Smooth muscle cell (in vitro differentiated cells): ENCODE results near the gene GABRB3. TPM values are rescaled to one million over a fixed set of nuclear protein-coding genes. Genes with fewer than 3 reads are reported as not detected.

Experiments used
- DNase-seq: peaks from one replicate; lab custom pipeline; 2025; ENCODE audit not compliant: unreplicated experiment; lab: John Stamatoyannopoulos, UW
- H2AFZ ChIP-seq: fragments of 200-600 bp; sonication (generic); 2 replicates; pipeline ENCODE4 v1.6.0; 2016; ENCODE audit warnings: antibody characterized with exemption, low read depth, mild to moderate bottlenecking
- H3F3A ChIP-seq: fragments of 200-600 bp; sonication (generic); 2 replicates; pipeline ENCODE4 v1.6.0; 2017; ENCODE audit warnings: antibody characterized with exemption, low read depth
- H3K27ac ChIP-seq: fragments of 200-600 bp; sonication (generic); 2 replicates; pipeline ENCODE4 v1.5.1; 2016; ENCODE audit warnings: low read depth, mild to moderate bottlenecking
- H3K27me3 ChIP-seq: fragments of 200-600 bp; sonication (generic); 2 replicates; pipeline ENCODE4 v1.6.1; 2016; ENCODE audit warnings: low read depth, mild to moderate bottlenecking
- H3K36me3 ChIP-seq: fragments of 200-600 bp; sonication (generic); 2 replicates; pipeline ENCODE4 v1.5.1; 2016; ENCODE audit warnings: low read depth
- H3K4me1 ChIP-seq: fragments of 200-600 bp; sonication (generic); 2 replicates; pipeline ENCODE4 v1.5.1; 2016; ENCODE audit warnings: low read depth
- H3K4me2 ChIP-seq: fragments of 200-600 bp; sonication (generic); 2 replicates; pipeline ENCODE4 v1.6.0; 2016; ENCODE audit warnings: mild to moderate bottlenecking
- H3K4me3 ChIP-seq: fragments of 200-600 bp; sonication (generic); 2 replicates; pipeline ENCODE4 v1.5.1; 2016; ENCODE audit warnings: mild to moderate bottlenecking
- H3K79me2 ChIP-seq: fragments of 200-600 bp; sonication (generic); 2 replicates; pipeline ENCODE4 v1.6.0; 2016; ENCODE audit warnings: low read depth, mild to moderate bottlenecking
- H3K9ac ChIP-seq: fragments of 200-600 bp; sonication (generic); 2 replicates; pipeline ENCODE4 v1.6.0; 2016; ENCODE audit warnings: low read depth
- H3K9me3 ChIP-seq: fragments of 200-600 bp; sonication (generic); replicated peaks from 2 replicates; pipeline ENCODE4 v1.5.1; 2016; ENCODE audit warnings: low read depth
- H4K20me1 ChIP-seq: fragments of 200-600 bp; sonication (generic); 2 replicates; pipeline ENCODE4 v1.6.0; 2016; ENCODE audit warnings: low read depth
- WGBS: methylation state at CpG from one replicate; pipeline ENCODE4 v1.1.7; 2016; ENCODE audit warnings: low lambda C conversion rate; 5-methylcytosine and 5-hydroxymethylcytosine counted together
- polyA plus RNA-seq: library from polyadenylated mRNA; unstranded; fragments of >200 nt; fragmentation: Nextera tagmentation; extraction: Ambion mirVana; gene quantifications from 2 replicates; pipeline ENCODE4 v1.2.1, GENCODE V29; 2016
- total RNA-seq: library from RNA; depleted of rRNA; stranded (reverse); fragments of >200 nt; gene quantifications from 2 replicates; pipeline ENCODE4 v1.2.3, GENCODE V29; 2014
- TF ChIP-seq, protein P1 (sequence below): fragments of 200-600 bp; sonication (generic); IDR thresholded peaks from 2 replicates; pipeline ENCODE4 v1.5.1; 2017; ENCODE audit warnings: borderline replicate concordance, mild to moderate bottlenecking, antibody characterized with exemption; ENCODE audit not compliant: insufficient read depth, poor library complexity, severe bottlenecking

GABRB3 gene
- total and polyA plus RNA-seq, 2 experiments from 2014 or later = 0.57 to 4.9 TPM

DNA sequence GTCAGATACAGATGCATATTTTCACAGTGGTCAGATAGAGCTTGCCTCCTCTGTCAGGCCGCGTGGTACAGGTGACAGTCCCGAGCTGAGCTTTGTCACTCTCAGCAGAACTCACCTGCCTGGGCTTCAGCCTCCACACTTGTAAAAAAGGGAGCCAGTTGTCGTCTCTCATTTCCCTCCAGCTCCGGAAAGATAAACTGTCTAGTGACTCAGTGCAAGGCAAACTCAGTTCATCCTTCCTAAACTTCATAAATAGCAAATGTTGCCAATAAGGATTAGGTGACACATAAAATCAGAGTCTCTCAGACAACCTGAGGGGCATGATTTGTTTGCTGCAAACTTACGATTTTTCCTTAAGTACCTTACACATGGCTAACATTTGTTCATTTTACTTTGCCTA, 116.8 kb downstream of the GABRB3 start:
- DNase-seq = no peak
- WGBS = 90% methylated on average over 6 of the region's 6 CpGs
- Histone ChIP-seq H3K9ac (no peak overlapping the region), H4K20me1 (no peaks in the 10 kb centered on the region), H3K4me1 (no peaks in the 10 kb centered on the region), H2AFZ (no peak overlapping the region), H3K4me3 (no peak overlapping the region), H3K4me2 (no peak overlapping the region), H3K27ac (no peak overlapping the region), H3K27me3 (no peaks in the 10 kb centered on the region), H3K36me3 (no peaks in the 10 kb centered on the region), H3K79me2 (no peaks in the 10 kb centered on the region), H3K9me3 (no peaks in the 10 kb centered on the region), H3F3A (no peaks in the 10 kb centered on the region)
- TF ChIP-seq, protein P1, sequence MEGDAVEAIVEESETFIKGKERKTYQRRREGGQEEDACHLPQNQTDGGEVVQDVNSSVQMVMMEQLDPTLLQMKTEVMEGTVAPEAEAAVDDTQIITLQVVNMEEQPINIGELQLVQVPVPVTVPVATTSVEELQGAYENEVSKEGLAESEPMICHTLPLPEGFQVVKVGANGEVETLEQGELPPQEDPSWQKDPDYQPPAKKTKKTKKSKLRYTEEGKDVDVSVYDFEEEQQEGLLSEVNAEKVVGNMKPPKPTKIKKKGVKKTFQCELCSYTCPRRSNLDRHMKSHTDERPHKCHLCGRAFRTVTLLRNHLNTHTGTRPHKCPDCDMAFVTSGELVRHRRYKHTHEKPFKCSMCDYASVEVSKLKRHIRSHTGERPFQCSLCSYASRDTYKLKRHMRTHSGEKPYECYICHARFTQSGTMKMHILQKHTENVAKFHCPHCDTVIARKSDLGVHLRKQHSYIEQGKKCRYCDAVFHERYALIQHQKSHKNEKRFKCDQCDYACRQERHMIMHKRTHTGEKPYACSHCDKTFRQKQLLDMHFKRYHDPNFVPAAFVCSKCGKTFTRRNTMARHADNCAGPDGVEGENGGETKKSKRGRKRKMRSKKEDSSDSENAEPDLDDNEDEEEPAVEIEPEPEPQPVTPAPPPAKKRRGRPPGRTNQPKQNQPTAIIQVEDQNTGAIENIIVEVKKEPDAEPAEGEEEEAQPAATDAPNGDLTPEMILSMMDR = no peak

DNA sequence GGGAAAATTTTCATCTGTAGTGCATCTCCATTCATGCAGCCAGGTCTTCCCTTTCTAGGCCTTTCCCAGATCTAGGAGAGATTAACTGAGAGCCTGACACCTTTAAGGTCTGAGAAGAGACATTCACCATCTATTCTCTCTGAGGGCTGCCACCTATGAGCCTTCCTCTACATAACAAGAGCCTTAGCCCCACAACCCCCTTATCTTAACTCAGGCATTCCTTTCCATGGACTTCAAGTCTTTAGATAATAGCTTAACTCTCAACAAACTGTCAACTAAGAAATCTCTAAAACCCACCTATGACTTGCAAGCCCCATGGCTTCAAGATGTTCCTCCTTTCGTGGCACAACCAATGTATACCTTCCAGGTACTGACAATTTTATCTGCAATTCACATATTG, 121.0 kb downstream of the GABRB3 start:
- Histone ChIP-seq H3K27me3 (no peaks in the 10 kb centered on the region), H3K4me1 (no peaks in the 10 kb centered on the region), H2AFZ (no peak overlapping the region), H3K36me3 (no peaks in the 10 kb centered on the region), H3K4me3 (no peak overlapping the region), H3K4me2 (no peak overlapping the region), H4K20me1 (no peaks in the 10 kb centered on the region), H3K79me2 (no peaks in the 10 kb centered on the region), H3K27ac (no peak overlapping the region), H3K9ac (no peak overlapping the region), H3F3A (no peaks in the 10 kb centered on the region), H3K9me3 (no peaks in the 10 kb centered on the region)
- TF ChIP-seq, protein P1 = no peak
- WGBS = 69% methylated on average over 1 of the region's 1 CpG
- DNase-seq = no peak

DNA sequence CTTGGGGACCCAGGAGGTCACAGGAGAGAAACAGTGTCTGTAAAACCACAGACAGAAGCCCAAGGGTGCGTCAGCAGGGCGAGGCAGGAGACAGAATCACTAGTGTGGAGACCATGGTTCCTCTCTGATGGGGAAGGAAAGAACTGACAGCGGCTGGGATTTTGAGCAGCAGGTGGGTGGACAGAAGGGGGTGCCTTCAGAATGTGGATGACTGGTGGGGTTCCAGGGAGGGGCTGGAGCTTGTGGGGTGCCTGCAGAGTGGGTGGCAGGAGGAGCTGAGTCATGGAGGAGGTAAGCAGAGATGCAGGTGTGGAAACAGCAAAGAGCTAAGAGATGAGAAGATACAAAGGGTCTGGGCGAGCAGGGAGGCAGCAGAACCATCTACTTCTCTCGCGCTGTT, 124.2 kb downstream of the GABRB3 start:
- H3K79me2 ChIP-seq = no peaks in the 10 kb centered on the region
- H3K27me3 ChIP-seq = no peaks in the 10 kb centered on the region
- WGBS = 95% methylated on average over 6 of the region's 6 CpGs
- H3K9me3 ChIP-seq = no peaks in the 10 kb centered on the region
- no peak overlapping the region for H3K4me2 ChIP-seq
- H3F3A ChIP-seq = no peaks in the 10 kb centered on the region
- H3K27ac ChIP-seq = no peak overlapping the region
- H3K9ac ChIP-seq = no peak overlapping the region
- H3K36me3 ChIP-seq = no peaks in the 10 kb centered on the region
- no peak overlapping the region for H3K4me3 ChIP-seq
- TF ChIP-seq, protein P1 = no peak
- DNase-seq = no peak
- no peaks in the 10 kb centered on the region for H3K4me1 ChIP-seq
- no peaks in the 10 kb centered on the region for H4K20me1 ChIP-seq
- H2AFZ ChIP-seq = no peak overlapping the region

DNA sequence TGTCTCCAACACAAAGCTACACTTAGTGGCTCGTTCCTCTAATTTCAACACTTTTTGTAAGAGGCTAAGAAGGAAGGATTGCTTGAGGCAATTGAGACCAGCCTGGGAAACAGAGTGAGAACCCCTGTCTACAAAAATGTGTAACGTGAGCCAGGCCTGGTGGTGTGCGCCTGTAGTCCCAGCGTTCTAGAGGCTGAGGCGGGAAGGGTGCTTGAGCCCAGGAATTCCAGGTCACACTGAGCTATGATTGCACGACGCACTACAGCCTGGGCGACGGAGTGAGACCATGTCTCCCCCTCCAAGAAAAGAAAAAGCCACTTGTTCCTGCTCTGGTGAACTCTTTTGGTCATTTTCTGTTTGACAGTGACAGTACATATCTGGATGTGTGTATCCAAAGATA, 127.9 kb downstream of the GABRB3 start:
- TF ChIP-seq, protein P1 = no peak
- whole genome bisulfite sequencing = 86% methylated on average over 9 of the region's 9 CpGs
- H3K9me3 ChIP-seq = no peaks in the 10 kb centered on the region

More for the DNA sequence above, 127.9 kb downstream of the GABRB3 start:
- no peak overlapping the region for H2AFZ ChIP-seq
- H3K36me3 ChIP-seq = no peaks in the 10 kb centered on the region
- H4K20me1 ChIP-seq = no peaks in the 10 kb centered on the region
- no peak overlapping the region for H3K27ac ChIP-seq
- H3K79me2 ChIP-seq = no peaks in the 10 kb centered on the region
- no peak for DNase-seq
- H3F3A ChIP-seq = no peaks in the 10 kb centered on the region
- H3K4me1 ChIP-seq = no peaks in the 10 kb centered on the region
- H3K27me3 ChIP-seq = no peaks in the 10 kb centered on the region
- H3K4me2 ChIP-seq = no peak overlapping the region
- no peak overlapping the region for H3K4me3 ChIP-seq
- H3K9ac ChIP-seq = no peak overlapping the region
